ENCODE measurements around the gene LEKR1. TPM values are rescaled to one million over a fixed set of nuclear protein-coding genes. Genes with fewer than 3 reads are reported as not detected.

LEKR1 gene
- total RNA-seq, 2 experiments from 2014 or later, result 0.40 to 1.1 TPM

- peaks cover 12% of the 10 kb centered on the region for H3K27me3 Mint-ChIP-seq
- H3K27ac Mint-ChIP-seq, result no peak overlapping the region
- no peak overlapping the region for H3K4me3 Mint-ChIP-seq
- H3K36me3 Mint-ChIP-seq (ENCODE audit: low read depth), result no peaks in the 10 kb centered on the region
- no peaks in the 10 kb centered on the region for H3K9me3 Mint-ChIP-seq
- DNase-seq (no peak), ATAC-seq (no peak)
- POLR2A ChIA-PET, result no interaction called here
- no peaks in the 10 kb centered on the region for H3K4me1 Mint-ChIP-seq (ENCODE audit: low read depth)
- no peak for TF ChIP-seq CTCF (IDR thresholded peaks at IDR 0.05)
- CTCF ChIA-PET, result no interaction called here
- intact Hi-C loops (cut with micrococcal nuclease), result no loop called here
These were observed 113.2 kb downstream of the LEKR1 start for GRCh38 chr3:156939315-156939714.

- Mint-ChIP-seq H3K36me3 (ENCODE audit: low read depth) (no peaks in the 10 kb centered on the region), H3K4me1 (ENCODE audit: low read depth) (no peaks in the 10 kb centered on the region), H3K9me3 (no peaks in the 10 kb centered on the region), H3K27me3 (peaks cover 12% of the 10 kb centered on the region), H3K4me3 (no peak overlapping the region), H3K27ac (no peak overlapping the region)
- no peak for TF ChIP-seq CTCF (IDR thresholded peaks at IDR 0.05)
- CTCF ChIA-PET, result interaction anchor here (1.0 kb wide), 1 partner anchor 20 kb away, joined by 3 read pairs; no protein-coding TSS in a partner anchor
- POLR2A ChIA-PET, result no interaction called here
- DNase-seq, result no peak
- no peak for ATAC-seq
- intact Hi-C loops (cut with micrococcal nuclease), result no loop called here
These were observed 115.2 kb downstream of the LEKR1 start for GRCh38 chr3:156941311-156941710.

GRCh38 chr3:156948402-156949210, 122.5 kb downstream of the LEKR1 start:
- TF ChIP-seq CTCF (IDR thresholded peaks at IDR 0.05), result no peak
- peaks cover 10% of the 10 kb centered on the region for H3K27me3 Mint-ChIP-seq
- H3K4me1 Mint-ChIP-seq (ENCODE audit: low read depth), result no peaks in the 10 kb centered on the region
- DNase-seq (no peak), ATAC-seq (no peak)
- POLR2A ChIA-PET, result no interaction called here
- no peaks in the 10 kb centered on the region for H3K9me3 Mint-ChIP-seq
- H3K27ac Mint-ChIP-seq, result no peak overlapping the region
- intact Hi-C loops (cut with micrococcal nuclease), result no loop called here
- no peak overlapping the region for H3K4me3 Mint-ChIP-seq
- CTCF ChIA-PET, result no interaction called here
- no peaks in the 10 kb centered on the region for H3K36me3 Mint-ChIP-seq (ENCODE audit: low read depth)

GRCh38 chr3:156952011-156952410, 125.9 kb downstream of the LEKR1 start:
- ATAC-seq, result no peak
- Mint-ChIP-seq H3K36me3 (ENCODE audit: low read depth) (no peaks in the 10 kb centered on the region), H3K27ac (no peak overlapping the region), H3K27me3 (peaks cover 9% of the 10 kb centered on the region), H3K4me3 (no peak overlapping the region), H3K4me1 (ENCODE audit: low read depth) (no peaks in the 10 kb centered on the region), H3K9me3 (no peaks in the 10 kb centered on the region)
- no peak for TF ChIP-seq CTCF (IDR thresholded peaks at IDR 0.05)
- ChIA-PET CTCF (interaction anchor here (0.9 kb wide), 1 partner anchor 34 kb away, joined by 3 read pairs; no protein-coding TSS in a partner anchor), POLR2A (no interaction called here)
- intact Hi-C loops (cut with micrococcal nuclease), result no loop called here
- DNase-seq, result no peak

- H3K4me1 Mint-ChIP-seq (ENCODE audit: low read depth), result no peaks in the 10 kb centered on the region
- ChIA-PET CTCF (no interaction called here), POLR2A (no interaction called here)
- TF ChIP-seq CTCF (IDR thresholded peaks at IDR 0.05), result no peak
- intact Hi-C loops (cut with micrococcal nuclease), result no loop called here
- no peaks in the 10 kb centered on the region for H3K36me3 Mint-ChIP-seq (ENCODE audit: low read depth)
- H3K4me3 Mint-ChIP-seq, result no peak overlapping the region
- no peak overlapping the region for H3K27ac Mint-ChIP-seq
- peaks cover 5% of the 10 kb centered on the region for H3K27me3 Mint-ChIP-seq
- DNase-seq (no peak), ATAC-seq (no peak)
- no peaks in the 10 kb centered on the region for H3K9me3 Mint-ChIP-seq
These were observed 131.6 kb downstream of the LEKR1 start for GRCh38 chr3:156957715-156958114.
